Kidney (tissue), 14 donors: Measurements from ENCODE around the gene MYCN. TPM values are rescaled to one million over a fixed set of nuclear protein-coding genes. Genes with fewer than 3 reads are reported as not detected.

ENCODE experiments used
- DNase-seq, 5 donors: peaks; one replicate each; pipeline ENCODE4 v3.0.0-alpha.2; 2013 to 2020
- FAIRE-seq: peaks from 2 replicates; lab custom pipeline; 2012; peaks lifted over from hg19 to GRCh38; lab: Jason Lieb, UNC
- H3K27ac ChIP-seq, 2 donors: one replicate each; pipeline ENCODE4 v1.7.0; 2013; ENCODE audit warnings: low read depth in 2 of 2, low read length in 2 of 2, inconsistent platforms in 1 of 2
- H3K27me3 ChIP-seq: one replicate; pipeline ENCODE4 v1.7.1; 2013; ENCODE audit warnings: low read length, inconsistent platforms; ENCODE audit not compliant: control insufficient read depth, insufficient read depth
- H3K36me3 ChIP-seq, 3 donors: one replicate each; pipeline versions ENCODE4 v1.7.0 to v1.7.1; 2013; ENCODE audit warnings: low read length in 3 of 3, control low read depth in 1 of 3, inconsistent platforms in 1 of 3; ENCODE audit not compliant: insufficient read depth in 3 of 3, control insufficient read depth in 2 of 3
- H3K4me1 ChIP-seq, 3 donors: one replicate each; pipeline versions ENCODE4 v1.7.0 to v1.7.1; 2013; ENCODE audit warnings: low read length in 3 of 3, inconsistent platforms in 1 of 3, low read depth in 1 of 3; ENCODE audit not compliant: control insufficient read depth in 2 of 3, insufficient read depth in 2 of 3
- H3K4me3 ChIP-seq, 3 donors: one replicate each; pipeline versions ENCODE4 v1.7.0 to v1.8.1; 2013; ENCODE audit warnings: low read length in 3 of 3, control low read depth in 1 of 3, inconsistent platforms in 1 of 3
- H3K9ac ChIP-seq, 3 donors: one replicate each; pipeline versions ENCODE4 v1.7.0 to v1.7.1; 2013; ENCODE audit warnings: low read length in 3 of 3, control low read depth in 1 of 3, inconsistent platforms in 1 of 3
- H3K9me3 ChIP-seq, 3 donors: one replicate each; pipeline versions ENCODE4 v1.7.0 to v1.7.1; 2013; ENCODE audit warnings: low read length in 3 of 3, control low read depth in 1 of 3, inconsistent platforms in 1 of 3; ENCODE audit not compliant: control insufficient read depth in 2 of 3, insufficient read depth in 1 of 3
- intact Hi-C: fragments of 100-400 bp; cut with DNase I; formaldehyde crosslinking; loops from one replicate; pipeline ENCODE4 v1.11.1; 2022
- polyA plus RNA-seq: library from polyadenylated mRNA; stranded (reverse); fragments of 350-450 nt; fragmentation: Illumina TruSeq; extraction: RNeasy Lipid Tissue Mini Kit (QIAGEN cat#74804); gene quantifications from one replicate; pipeline ENCODE4 v1.2.3, GENCODE V29; 2014; ENCODE audit warnings: low read depth, low replicate concordance; ENCODE audit not compliant: insufficient read depth
- total RNA-seq: library from RNA; stranded (reverse); fragmentation: NEBNext Ultra II Directional; extraction: Animal tissue kit (Norgen Biotek cat#: 25700); gene quantifications from one replicate; pipeline ENCODE4 v1.2.1, GENCODE V29; 2021
- TF ChIP-seq, protein P1 (sequence below): IDR thresholded peaks from 3 replicates; pipeline ENCODE4 v1.5.1; 2012; ENCODE audit warnings: mild to moderate bottlenecking, moderate library complexity, borderline replicate concordance; ENCODE audit not compliant: insufficient read depth; ENCODE audit errors: extremely low read depth
- donor health status: control.
- donor health status: control.
- donor health status: control.
- donor health status: control.
- donor health status: control.
- donor health status: DM: yes; HTN: yes; CAD: no.
- donor health status: Normal renal cell carcinoma (clear cell type).

The MYCN gene
- total and polyA plus RNA-seq, 2 donors from 2014 or later, result 1.7 to 2.2 TPM

DNA sequence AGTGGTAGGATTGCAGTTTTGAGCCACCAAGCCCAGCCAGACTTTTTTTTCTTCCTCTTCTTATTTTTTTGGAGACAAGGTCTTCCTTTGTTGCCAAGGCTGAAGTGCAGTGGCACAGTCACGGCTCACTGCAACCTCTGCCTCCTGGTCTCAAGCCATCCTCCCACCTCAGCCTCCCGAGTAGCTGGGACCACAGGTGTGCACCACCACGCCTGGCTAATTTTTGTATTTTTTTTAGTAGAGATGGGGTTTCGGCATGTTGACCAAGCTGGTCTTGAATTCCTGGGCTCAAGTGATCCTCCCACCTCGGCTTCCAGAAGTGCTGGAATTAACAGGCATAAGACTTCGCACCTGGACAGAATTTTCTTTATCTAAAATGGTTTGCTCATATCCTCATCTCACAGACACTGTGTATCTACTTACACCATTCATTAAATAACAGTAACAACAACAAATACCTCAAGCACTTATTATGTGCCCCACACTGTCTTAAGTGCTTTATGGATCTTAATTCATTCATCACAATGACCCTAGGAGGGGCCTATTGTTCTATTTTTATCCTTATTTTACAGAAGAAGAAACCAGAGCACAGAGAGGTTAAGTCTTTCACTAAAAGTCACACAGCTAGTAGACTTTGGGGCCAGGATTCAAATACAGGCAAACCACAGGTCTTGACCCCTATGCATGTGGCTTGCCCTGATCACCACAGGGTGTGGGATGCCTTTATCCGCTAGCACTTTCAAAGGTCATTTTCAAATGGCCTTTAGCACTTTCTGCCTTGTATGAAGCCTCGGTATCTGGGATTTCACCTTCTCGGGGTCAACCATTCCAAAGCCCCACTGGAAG lies 39.6 kb downstream of the MYCN start:
- H3K27ac ChIP-seq, result no peak overlapping the region
- no peak overlapping the region for H3K9ac ChIP-seq
- no peaks in the 10 kb centered on the region for H3K9me3 ChIP-seq
- no peaks in the 10 kb centered on the region for H3K27me3 ChIP-seq
- H3K4me3 ChIP-seq, result no peak overlapping the region
- no peaks in the 10 kb centered on the region for H3K36me3 ChIP-seq
- no peaks in the 10 kb centered on the region for H3K4me1 ChIP-seq
- TF ChIP-seq, protein P1, sequence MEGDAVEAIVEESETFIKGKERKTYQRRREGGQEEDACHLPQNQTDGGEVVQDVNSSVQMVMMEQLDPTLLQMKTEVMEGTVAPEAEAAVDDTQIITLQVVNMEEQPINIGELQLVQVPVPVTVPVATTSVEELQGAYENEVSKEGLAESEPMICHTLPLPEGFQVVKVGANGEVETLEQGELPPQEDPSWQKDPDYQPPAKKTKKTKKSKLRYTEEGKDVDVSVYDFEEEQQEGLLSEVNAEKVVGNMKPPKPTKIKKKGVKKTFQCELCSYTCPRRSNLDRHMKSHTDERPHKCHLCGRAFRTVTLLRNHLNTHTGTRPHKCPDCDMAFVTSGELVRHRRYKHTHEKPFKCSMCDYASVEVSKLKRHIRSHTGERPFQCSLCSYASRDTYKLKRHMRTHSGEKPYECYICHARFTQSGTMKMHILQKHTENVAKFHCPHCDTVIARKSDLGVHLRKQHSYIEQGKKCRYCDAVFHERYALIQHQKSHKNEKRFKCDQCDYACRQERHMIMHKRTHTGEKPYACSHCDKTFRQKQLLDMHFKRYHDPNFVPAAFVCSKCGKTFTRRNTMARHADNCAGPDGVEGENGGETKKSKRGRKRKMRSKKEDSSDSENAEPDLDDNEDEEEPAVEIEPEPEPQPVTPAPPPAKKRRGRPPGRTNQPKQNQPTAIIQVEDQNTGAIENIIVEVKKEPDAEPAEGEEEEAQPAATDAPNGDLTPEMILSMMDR, result no peak
- intact Hi-C loops, result no loop called here
- no peak for DNase-seq
- FAIRE-seq, result no peak

DNA sequence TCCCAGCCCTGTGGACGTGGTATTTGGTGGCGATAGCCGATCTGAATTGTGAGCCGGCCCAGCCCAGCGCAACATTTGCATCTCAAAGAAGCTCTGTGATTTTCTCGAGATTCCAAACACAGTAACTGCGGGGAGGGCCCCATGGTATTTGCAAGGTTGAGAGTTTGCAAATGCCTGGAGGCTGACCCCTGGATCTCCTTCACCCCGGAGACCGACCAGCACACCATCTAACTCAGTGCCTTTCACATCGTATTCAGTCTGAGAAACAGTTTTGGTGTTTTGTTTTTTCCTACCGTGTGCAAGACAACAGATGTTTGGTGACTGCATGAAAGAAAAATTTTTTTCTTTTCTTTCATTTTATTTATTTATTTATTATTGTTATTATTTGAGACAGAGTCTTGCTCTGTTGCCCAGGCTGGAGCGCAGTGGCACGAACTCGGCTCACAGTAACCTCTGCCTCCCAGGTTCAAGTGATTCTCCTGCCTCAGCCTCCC lies 40.3 kb downstream of the MYCN start:
- H3K9me3 ChIP-seq, result peaks cover 0 to 1% (median 0%) of the 10 kb centered on the region in 3 donors
- H3K4me3 ChIP-seq, result no peak overlapping the region
- no peak for FAIRE-seq
- intact Hi-C loops, result no loop called here
- no peak overlapping the region for H3K27ac ChIP-seq
- H3K27me3 ChIP-seq, result no peaks in the 10 kb centered on the region
- TF ChIP-seq, protein P1, result no peak
- H3K36me3 ChIP-seq, result no peaks in the 10 kb centered on the region
- H3K9ac ChIP-seq, result no peak overlapping the region
- H3K4me1 ChIP-seq, result peaks cover 0 to 3% (median 0%) of the 10 kb centered on the region in 3 donors
- no peak for DNase-seq

GRCh38 chr2:15981646-15982045 lies 41.3 kb downstream of the MYCN start:
- no peak for DNase-seq
- intact Hi-C loops, result no loop called here
- TF ChIP-seq, protein P1, result no peak

More at GRCh38 chr2:15981646-15982045, 41.3 kb downstream of the MYCN start:
- Histone ChIP-seq H3K4me3 (no peak overlapping the region), H3K27ac (no peak overlapping the region), H3K27me3 (no peaks in the 10 kb centered on the region), H3K36me3 (no peaks in the 10 kb centered on the region), H3K9ac (no peak overlapping the region), H3K9me3 (peaks cover 0 to 3% (median 0%) of the 10 kb centered on the region in 3 donors), H3K4me1 (peaks cover 0 to 5% (median 0%) of the 10 kb centered on the region in 3 donors)
- no peak for FAIRE-seq
